Activated CD4-positive, alpha-beta T cell treated with anti-CD3 and anti-CD28 coated beads for 24 hours (primary cell): Measurements from ENCODE around the gene OR52E8.
A peak's percentile ranks its signal among the peaks of the same experiment; 100 is the strongest.

Experiments used
- DNase-seq, 2 donors: peaks; one replicate each; pipeline ENCODE4 v3.0.0-alpha.2; 2020; ENCODE audit warnings: low read depth in 2 of 2

Gene OR52E8

DNA sequence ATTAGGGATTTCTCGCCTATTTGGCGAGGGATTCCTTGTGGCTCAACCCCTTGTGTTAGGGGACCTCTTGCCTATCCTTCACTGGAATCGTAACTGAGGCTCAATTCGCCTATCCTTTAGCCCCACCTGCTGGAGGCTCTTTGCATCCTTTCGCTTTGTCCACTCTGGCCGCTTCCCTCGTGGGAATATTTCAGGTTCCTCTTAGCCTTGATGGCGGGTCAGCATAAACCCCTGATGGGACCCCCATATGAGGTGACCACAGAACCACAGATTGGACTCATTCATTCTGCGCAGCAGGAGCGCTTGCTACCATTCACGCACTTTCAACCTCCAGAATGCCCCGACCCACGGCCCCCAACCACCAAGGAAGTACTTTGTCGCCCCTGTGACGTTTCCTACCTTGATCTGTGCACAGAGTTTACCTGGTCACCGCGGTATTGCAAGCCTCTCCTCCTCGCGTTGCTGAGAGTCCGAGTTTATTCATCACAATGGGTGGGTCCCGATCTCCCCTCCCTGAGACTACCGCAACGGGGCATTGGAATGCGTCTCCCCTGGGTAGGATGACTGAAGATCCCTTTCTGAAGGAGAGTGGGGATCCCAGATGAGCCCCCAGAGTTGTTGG lies 48.9 kb downstream of the OR52E8 start, which contains the start of gene OR52N2:
Gene OR52N2, plus strand, starts transcription at position 425 of the 622 bp plus-strand sequence. CDS start 11,412 bp downstream, outside the sequence.
- peak; percentile 58 for DNase-seq

- no peak for DNase-seq
These were observed 49.9 kb downstream of the OR52E8 start for GRCh38 chr11:5807580-5807979.
